Cortex of kidney (tissue), 1 donor: Measurements from ENCODE around the gene FARSB.
"Not testable (repeated sequence)": the region's sequence is repeated elsewhere in the genome, so short reads cannot be mapped to it uniquely, and the experiment has no call there.

Experiments used
- DNase-seq: peaks from one replicate; lab custom pipeline; 2025; lab: John Stamatoyannopoulos, UW

Gene FARSB

DNA sequence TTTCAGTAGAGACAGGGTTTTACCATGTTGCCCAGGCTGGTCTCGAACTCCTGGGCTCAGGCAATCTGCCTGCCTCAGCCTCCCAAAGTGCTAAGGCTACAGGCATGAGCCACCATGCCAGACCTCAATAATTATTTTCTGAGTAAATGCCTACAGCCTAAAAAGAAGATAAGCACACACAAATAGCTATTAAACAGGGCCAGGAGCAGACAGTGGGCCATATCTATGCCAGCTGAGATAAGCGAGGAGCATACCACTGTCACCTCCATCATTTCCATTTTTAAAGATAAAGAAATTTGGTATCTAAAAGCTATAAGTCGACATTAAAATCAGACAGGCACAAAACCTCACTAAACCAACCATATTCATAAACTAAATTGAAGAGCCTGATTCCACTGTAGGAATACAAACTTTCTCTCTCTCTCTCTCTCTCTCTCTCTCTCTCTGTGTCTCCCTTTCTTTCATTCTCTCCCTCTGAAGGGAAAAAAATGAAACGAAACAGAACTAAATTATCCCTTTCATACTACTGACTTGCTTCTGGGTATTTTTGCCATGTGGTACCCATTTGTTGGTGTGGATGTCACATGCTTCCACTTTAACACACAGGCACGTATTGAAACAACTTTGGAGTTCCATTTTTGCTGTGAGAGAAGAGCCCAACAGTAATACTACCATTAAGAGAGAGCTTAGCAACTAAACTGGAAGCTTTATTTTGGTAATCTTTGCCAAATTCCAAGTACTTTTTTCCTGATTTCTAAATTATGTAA, 51.0 kb downstream of the FARSB start:
- DNase-seq = no peak

DNA sequence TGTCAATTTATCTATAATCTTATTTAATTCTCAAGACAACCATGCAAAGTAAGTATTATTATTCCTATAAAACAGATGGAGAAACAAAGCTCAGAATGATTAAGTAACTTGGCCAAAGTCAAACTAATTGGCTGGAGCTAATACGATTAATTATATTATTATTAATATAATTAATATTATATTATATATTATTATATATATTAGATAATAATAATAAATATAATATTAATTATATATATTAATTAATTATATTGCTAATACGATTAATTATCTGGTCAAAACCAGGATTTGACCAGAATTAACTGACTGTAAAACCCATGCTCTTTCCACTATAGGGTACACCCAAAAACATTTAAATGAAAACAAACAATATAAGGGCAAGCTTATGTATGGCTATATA, 52.4 kb downstream of the FARSB start:
- no peak for DNase-seq

DNA sequence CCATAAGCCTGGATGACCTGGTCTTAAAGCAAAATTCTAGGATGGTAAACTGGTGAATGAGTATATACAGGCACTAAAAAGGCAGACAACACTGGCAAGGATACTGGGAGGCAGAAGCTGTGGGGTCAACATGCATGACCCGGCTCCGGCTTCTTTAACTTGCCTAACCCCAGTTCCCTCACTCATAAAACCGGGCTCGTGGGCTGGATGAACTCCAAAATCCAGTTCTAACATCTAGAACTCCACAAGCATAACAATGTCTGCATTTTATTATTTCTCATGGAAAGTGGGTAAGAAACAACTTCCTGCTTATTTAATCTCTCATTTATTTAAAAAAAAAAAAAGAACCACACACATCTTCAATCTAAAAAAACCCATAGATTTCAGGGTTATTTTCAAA, 57.3 kb downstream of the FARSB start:
- no peak for DNase-seq

DNA sequence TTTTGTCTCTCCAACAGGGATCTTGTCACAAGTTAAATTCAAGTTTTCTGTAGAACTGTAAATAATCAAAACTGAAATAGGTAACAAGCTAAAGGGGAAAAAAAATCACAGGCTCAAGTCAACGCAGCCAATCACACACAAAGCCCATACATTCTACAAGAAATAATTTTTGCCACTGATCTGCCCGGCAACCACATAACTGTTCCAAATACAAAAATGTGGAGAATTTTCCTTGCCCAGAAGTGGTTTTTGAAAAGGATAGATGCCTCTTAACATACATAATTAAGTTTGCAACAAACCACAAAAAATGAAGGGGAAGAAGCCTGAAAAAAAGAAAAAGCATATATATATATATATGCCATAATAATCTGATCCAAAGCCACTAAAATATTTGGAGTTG, 60.3 kb downstream of the FARSB start:
- DNase-seq = no peak

DNA sequence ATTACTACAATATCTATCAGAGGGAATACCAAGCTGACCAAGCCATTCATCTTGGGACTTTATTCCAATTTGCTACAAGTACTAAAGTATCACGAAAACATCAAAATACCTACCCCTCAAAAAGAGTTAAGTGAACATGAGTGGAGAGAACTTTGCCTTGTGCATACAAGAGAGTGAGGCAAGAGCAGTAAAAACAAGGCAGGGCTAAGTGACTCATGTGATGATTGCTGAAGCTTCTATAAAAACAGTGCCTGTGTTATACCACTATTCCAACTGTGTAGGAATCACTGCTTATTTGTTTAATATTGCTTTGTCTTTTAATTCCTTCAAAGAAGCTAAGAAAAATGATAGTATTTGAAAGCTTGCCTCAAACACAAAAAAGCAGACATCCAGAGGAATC, 61.2 kb downstream of the FARSB start:
- no peak for DNase-seq

DNA sequence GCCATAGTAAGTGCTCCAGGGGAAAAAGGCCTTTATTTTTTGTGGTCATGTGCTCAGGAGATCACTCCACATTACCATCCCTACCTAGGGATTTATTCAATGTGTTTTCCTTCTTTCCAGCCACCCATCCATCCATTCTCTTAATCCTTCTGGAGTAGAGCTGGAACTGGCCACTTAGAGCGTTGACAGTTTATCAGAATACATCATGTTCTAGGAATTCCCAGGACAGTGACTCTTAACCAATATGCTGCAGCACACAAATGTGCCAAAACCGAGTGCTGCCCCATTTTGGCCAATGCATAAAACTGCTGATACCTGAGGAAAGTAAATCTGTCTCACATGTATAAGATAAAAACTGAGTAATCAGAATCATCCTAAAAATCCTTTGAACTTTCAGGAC, 63.7 kb downstream of the FARSB start:
- DNase-seq = no peak

DNA sequence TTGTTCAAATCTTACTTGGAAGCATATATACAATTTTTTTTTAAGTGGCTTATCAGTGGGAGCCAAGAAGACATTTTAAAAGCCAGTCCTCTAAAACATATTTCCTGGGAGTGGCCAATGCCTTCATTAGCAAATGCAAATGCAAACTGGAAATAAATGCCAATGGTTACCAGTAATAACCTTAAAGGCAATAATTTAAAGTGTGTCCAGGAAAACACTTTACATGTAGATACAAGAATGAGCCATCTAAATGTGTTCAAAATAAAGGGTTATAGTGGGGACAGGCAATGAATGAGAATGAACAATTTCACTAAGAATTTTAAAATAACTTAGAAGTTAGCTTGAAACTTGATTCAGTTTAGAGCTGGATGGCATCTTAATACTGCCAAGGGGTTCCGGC, 64.2 kb downstream of the FARSB start:
- DNase-seq = no peak

DNA sequence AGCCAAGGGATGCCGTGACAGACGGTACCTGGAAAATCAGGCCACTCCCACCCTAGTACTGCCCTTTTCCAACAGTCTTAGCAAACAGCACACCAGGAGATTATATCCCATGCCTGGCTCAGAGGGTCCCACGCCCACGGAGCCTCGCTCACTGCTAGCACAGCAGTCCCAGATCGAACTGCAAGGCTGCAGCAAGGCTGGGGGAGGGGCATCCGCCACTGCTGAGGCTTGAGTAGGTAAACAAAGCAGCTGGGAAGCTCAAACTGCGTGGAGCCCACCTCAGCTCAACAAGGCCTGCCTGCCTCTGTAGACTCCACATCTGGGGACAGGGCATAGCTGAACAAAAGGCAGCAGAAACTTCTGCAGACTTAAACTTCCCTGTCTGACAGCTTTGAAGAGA, 71.3 kb downstream of the FARSB start:
- not testable (repeated sequence) for DNase-seq

DNA sequence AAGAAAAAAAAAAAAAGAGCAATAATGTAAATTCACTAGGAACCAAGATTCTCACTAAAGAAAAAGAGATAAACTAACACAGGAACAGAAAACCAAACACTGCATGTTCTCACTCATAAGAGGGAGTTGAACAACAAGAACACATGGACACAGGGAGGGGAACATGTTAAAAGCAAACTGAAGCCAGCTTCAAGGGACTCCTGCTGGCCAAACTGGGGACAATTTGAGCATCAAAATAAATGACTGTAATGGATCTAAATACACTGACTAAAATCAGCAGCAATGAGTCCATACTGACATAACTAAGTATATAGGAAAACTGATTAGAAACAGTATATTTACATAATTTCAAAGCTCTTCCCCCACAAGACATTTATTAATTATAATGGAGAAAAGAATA, 73.0 kb downstream of the FARSB start:
- DNase-seq = no peak

DNA sequence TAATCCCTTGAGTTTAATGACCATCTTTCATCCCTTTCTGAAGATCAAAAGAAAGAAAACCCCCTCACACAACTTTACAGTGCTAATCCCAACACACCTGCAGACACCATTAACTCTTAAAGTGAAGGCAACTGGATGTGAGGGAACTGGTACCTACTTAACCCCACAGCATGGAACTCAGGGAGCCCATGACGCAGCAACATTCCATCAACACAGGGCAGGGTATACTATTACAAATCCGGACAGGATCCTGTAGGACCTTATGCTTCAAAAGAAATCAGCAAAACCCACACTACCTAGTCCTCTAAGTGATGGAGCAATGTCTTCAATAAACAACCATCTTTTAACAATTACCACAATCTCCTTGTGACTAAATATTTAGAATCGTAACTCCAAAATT, 78.6 kb downstream of the FARSB start:
- DNase-seq = no peak

DNA sequence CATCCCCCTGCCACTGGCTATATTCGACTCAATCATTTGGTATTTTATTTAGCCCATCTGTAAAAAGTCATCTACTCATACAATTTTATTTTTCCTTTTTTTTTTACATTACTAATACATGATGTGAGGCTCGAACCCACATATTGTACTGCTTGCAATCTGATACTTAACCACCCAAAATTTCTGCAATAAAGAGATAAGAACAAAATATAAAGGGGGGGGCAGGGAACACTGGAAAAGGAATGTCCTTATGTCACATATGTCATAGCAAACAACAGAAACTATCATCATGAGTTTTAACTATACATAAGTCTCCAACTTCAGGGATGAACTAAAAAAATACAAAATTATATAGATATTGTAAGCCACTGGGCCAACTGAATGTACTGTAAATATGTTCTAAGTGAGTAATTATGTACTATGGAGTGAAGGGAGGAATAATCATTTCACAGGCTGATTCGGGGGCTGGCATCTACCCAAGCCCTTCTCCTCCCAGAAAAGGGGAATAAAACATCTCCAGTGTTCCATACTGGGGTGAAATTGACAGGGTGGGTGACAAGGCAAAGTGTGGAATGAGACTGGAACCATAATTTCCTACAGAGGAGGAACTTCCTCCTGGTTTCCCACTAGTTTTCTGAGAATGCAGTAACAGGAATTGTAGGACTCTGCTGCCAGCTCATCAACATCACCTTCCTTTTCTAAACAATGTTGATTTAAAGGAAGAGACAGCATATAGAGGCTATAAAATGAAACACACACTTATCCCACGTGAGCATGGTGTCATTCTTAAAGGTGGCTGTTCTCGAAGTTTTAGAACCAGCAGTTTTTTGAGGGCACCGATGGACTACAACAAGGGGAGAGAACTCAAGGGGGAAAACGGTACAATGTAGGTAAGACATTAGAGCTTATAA, 79.5 kb downstream of the FARSB start:
- no peak for DNase-seq

DNA sequence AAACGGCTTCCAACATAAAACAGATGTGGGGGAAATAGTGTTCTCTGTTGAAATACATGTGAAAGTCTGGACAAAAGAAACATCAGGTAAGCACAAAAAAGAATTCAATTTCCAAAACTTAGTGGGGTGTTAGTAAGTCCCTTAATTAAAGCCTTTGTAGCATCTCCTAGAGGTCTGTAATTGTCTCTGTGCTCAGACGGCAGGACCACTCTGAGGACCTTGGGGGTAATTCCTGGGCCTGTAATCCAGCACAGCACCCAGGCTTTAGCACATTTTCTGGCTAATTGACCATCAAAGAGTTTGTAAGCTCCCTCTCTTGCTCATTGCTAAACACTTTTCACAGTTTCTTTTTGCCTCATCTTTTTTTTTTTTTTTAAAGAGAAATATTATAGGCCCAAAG, 80.3 kb downstream of the FARSB start:
- DNase-seq = no peak

DNA sequence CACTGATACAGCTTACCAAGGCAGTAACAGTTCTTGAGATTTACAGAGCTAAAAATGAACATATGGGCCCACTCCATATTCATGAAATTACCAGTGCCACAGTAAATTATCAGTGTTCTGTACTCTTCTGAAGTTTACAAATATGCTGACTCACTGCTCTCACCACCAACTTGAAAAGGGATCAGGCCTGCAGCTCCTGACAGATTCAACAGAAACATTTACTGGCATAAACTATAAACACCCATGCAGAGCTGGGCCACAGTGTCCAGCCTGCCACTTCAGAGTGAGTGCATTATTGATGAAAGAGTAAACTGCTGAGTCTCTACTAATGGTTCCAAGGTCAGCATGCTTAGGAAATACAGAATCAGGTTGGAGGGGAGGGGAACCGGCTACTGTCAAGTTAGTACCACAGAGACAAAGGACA, 83.1 kb downstream of the FARSB start:
- DNase-seq = no peak

DNA sequence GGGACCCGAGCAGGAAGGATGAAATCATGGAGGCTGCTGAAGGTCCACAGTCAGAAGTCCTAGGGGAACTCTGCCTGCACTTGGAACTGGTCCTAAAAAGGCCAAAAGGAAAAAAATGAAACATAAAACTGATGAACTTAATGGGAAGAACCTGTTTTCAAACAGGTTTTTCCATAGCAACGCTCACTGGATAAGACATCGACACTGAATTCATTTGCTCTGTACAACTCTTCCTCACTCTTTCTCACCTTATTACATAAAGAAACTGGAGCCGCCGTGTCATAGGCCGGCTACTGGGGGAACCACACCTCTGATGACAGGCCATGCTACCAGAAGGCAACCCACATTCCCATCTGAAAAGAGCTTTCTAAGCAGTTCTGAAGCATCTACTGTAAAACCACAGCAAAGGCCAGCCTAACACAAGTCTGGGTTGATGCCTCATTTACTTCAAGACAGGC, 83.6 kb downstream of the FARSB start:
- DNase-seq = no peak

DNA sequence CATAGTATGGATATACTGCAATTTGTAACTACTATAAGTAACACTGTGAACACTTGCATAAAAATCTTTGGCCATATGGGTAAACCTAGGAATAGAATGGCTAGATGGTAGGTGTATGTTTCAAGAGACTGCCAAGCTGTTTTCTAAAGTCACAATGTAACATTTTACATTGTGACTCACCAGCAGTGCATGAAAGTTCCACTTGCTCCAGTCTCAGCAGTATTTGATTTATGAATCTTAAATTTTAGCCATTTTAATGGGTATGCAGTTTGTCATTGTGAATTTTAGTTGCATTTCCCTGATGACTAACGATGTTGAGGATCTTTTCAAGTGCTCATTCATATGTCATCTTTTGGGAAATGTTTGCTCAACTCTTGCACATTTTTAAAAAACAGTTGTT, 86.1 kb downstream of the FARSB start:
- no peak for DNase-seq

DNA sequence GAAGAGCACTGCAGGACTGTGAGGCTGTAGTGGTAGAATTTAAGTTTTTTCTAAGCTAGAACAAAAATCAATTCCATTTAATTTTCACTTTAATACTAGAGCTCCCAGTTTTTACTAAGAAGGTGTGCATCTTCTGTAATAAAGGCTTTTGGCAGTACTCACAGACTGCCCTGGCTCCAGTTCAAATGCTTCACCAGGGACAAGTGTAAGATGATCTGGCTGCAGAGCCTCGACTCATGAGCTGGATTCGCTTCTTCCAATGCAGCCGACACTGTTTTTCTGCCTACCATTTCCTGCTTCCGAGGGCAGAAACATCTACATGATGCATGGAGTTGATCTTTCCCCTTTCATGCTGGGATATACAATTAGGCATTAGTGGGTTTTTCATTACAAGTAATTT, 87.0 kb downstream of the FARSB start:
- DNase-seq = no peak

DNA sequence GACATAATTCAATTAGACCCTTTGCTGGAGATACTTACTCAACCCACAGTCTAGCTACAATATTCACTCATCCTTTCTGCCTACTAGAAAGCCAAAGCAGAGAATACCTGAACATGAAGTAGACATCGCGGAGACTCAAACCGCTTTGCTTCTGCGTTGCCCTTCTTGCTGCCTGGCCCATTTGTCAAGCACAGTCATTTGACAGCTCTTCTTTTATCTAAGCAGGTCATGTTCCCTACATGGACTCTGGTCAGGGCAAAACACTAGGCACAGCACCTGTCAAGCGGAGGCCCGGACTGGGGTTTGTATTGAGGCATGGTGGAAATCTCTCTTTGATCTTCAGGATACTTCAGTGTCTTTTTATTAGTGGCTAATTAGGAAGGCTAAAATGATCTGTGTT, 89.7 kb downstream of the FARSB start:
- no peak for DNase-seq

DNA sequence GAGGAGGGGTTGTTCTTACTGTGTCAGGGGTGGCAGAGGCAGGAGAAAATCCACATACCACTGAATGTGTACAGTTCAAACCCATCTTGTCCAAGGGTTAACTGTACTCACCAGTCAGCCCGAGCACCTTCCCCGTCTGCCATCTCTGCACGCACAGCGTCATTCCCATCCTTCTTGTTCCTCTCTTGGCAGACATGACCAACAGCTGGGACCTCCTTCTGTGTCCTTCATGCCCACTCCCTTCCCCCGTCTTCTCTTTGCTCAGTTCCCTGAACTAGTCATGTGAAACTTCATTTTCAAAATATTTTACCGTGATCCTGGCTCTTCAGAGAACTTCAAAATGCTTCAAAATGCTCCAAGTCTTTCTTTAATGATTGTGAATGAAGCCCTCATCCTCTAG, 92.0 kb downstream of the FARSB start:
- DNase-seq = no peak

DNA sequence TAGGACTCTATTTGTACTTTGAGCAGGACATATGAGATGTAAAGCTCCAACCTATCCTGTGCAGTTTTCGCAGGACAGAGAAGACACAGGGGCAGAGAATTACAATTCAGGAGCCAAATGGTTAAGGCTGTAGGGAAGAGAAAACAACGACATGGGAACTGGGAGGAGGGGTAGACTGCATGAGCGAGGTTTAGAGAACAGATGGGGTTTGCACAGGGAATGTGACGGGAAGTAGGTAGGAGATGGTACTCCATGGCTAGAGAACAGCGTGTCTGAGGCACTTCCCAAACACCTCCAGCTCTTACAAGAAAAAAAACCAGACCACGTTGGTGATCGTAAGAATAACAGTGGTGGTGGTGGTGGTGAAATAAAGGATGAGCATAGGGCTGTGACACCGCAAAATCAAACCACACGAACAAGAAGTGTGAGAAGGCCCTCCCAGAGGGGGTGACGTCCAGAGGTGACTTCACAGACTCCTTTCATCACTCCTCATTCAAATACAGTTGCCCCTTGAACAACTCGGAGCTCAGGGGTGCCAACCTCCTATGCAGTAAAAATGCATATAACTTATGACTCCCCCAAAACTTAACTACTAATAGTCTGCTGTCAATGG, 92.7 kb downstream of the FARSB start:
- no peak for DNase-seq

DNA sequence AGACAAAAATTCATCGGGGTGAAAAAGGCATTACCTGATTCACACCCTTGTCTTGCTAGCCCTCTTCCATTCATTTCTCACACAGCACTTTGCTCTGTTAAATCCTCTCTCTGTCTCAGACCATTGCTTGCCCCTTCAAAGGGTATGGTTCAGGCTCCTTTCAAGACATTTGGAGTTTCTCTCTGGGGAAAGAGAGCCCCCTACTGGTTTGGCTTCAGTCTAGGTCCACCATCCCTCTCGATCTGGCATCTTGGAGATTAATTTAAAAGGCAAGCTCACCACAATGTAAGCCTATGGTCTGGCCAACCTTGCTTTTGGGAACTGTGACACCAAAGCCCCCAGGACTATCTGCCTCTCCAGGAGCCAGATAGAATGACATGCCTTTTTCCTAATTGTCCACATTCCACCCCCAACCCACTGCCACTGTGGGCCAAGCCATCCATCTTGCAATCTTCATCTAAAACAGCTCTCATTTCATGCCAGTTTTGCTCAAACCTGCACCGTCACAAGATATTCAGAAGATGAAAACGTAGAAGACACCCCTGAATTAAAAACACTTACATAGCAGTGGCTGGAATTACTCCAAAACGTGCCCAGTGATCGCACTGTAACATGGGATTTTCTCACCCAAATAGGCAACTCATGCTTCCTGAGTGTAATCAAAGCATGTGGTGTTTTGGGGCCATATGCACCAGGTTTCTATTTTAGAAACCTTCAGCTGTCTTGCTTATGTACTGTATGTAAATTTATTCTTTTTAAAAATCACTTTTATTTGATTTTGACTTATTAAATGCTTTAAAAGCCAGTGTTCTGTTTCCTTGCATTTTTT, 93.9 kb downstream of the FARSB start:
- no peak for DNase-seq

DNA sequence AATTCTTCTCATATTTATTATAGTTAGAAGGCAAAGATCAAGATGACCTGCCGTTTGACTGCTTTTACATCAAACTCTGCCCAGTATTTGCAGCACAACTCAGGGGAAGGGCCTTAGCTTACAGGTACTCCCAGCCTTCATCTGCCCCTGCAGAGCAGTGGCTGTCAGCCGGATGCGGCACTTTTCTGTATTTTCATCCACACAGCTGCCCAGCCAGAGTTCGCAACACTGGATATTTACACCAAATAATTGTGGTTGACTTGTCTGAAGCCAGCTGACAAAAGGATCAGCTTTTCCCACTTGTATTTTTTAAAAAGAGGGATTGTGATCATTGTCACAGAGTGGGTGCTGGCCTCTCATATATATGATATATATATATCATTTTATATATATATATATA, 94.7 kb downstream of the FARSB start:
- no peak for DNase-seq

DNA sequence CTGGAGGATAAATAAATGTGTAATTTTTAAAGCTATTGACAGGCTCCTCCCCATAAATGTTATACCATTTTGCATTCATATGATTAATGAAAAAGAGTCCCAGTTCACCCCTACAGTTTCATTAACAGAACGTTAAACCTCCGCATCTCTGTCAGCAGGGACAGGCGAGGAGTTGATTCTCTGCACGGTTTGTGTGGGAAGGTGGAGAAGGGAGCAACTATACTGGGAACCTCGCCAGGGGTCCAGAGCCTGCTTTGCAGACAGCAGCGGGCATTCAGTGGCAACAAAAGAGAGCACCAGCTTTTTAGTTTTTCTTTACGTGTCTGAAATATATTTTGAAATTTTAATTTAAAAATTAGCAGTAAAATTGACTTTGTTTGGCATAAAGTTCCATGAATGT, 101.4 kb downstream of the FARSB start:
- no peak for DNase-seq
